Spleen (tissue), 13 donors: ENCODE results near the gene BRCA2. TPM values are rescaled to one million over a fixed set of nuclear protein-coding genes. Genes with fewer than 3 reads are reported as not detected.

Source experiments
- DNase-seq: peaks from one replicate; pipeline ENCODE4 v3.0.0-alpha.2; 2020
- H3K27ac ChIP-seq, 8 donors: fragments of 200-600 bp; sonication (generic) in 7 of 8; 1 replicate in 4 of 8; 2 replicates in 4 of 8; pipeline versions ENCODE4 v1.5.0 to v1.8.0; 2016 to 2021; ENCODE audit warnings: inconsistent platforms in 4 of 8, mild to moderate bottlenecking in 4 of 8, moderate library complexity in 1 of 8
- H3K27me3 ChIP-seq, 7 donors: fragments of 200-600 bp; sonication (generic) in 6 of 7; replicated peaks in 1 of 7; 1 replicate in 4 of 7; 2 replicates in 3 of 7; pipeline versions ENCODE4 v1.5.0 to v1.8.0; 2016 to 2021; ENCODE audit warnings: inconsistent platforms in 3 of 7, mild to moderate bottlenecking in 1 of 7
- H3K36me3 ChIP-seq, 6 donors: fragments of 200-600 bp; sonication (generic) in 5 of 6; 1 replicate in 4 of 6; 2 replicates in 2 of 6; pipeline versions ENCODE4 v1.5.0 to v1.8.0; 2016 to 2021; ENCODE audit warnings: inconsistent platforms in 2 of 6
- H3K4me1 ChIP-seq, 6 donors: fragments of 200-600 bp; sonication (generic) in 5 of 6; 1 replicate in 3 of 6; 2 replicates in 3 of 6; pipeline versions ENCODE4 v1.5.0 to v1.8.0; 2016 to 2021; ENCODE audit warnings: inconsistent platforms in 3 of 6
- H3K4me3 ChIP-seq, 8 donors: fragments of 200-600 bp; sonication (generic) in 7 of 8; 1 replicate in 4 of 8; 2 replicates in 4 of 8; pipeline versions ENCODE4 v1.5.0 to v1.8.0; 2016 to 2021; ENCODE audit warnings: inconsistent platforms in 4 of 8, mild to moderate bottlenecking in 4 of 8, moderate library complexity in 2 of 8
- H3K9me3 ChIP-seq, 8 donors: fragments of 200-600 bp; sonication (generic) in 7 of 8; 1 replicate in 4 of 8; 2 replicates in 4 of 8; pipeline versions ENCODE4 v1.5.0 to v1.8.0; 2016 to 2021; ENCODE audit warnings: inconsistent platforms in 4 of 8
- POLR2A ChIP-seq, 3 donors: fragments of 450-650 bp; IDR thresholded peaks; one replicate each; pipeline ENCODE4 v1.5.1; 2017; ENCODE audit warnings: antibody characterized with exemption in 3 of 3, mild to moderate bottlenecking in 1 of 3
- POLR2AphosphoS5 ChIP-seq, 3 donors: sonication (generic); formaldehyde crosslinking; IDR thresholded peaks; one replicate each; pipeline ENCODE4 v1.5.1; 2017; ENCODE audit warnings: antibody characterized with exemption in 3 of 3
- WGBS, 5 donors: extraction: QIAGEN DNeasy Blood & Tissue Kit in 3 of 5; methylation state at CpG; one replicate each; pipeline versions ENCODE4 v1.1.5 to v1.1.7; 2013 to 2018; 5-methylcytosine and 5-hydroxymethylcytosine counted together
- intact Hi-C: fragments of 100-400 bp; cut with DNase I; formaldehyde crosslinking; loops from one replicate; pipeline ENCODE4 v1.15.0; 2023; ENCODE audit warnings: low total_unique reads
- long read RNA-seq, 2 donors: transcript quantifications; one replicate each; lab custom pipeline, GENCODE V29; 2026
- polyA plus RNA-seq, 3 donors: library from polyadenylated mRNA; stranded (reverse); fragments of 200-250 nt; gene quantifications; one replicate each; pipeline ENCODE4 v1.2.1, GENCODE V29; 2013
- total RNA-seq, 7 donors: library from RNA; depleted of rRNA in 3 of 7; stranded (reverse); fragments of >200 nt in 3 of 7; fragmentation: NEBNext Ultra II Directional in 4 of 7; extraction: Animal tissue kit (Norgen Biotek cat#: 25700) in 4 of 7; gene quantifications; one replicate each; pipeline versions ENCODE4 v1.1.0 to v1.2.1, GENCODE V29; 2016 to 2021
- TF ChIP-seq, protein P1 (sequence below), 11 experiments: fragments of 200-600 bp in 7 of 11; fragments of 450-650 bp in 4 of 11; sonication (generic) in 4 of 11; IDR thresholded peaks in 8 of 11; conservative IDR thresholded peaks in 3 of 11; 1 replicate in 7 of 11; 2 replicates in 4 of 11; pipeline versions ENCODE4 v1.4.0 to v1.8.0; 2016 to 2021; ENCODE audit warnings: antibody characterized with exemption in 11 of 11, inconsistent platforms in 4 of 11, mild to moderate bottlenecking in 1 of 11
- donor health status: healthy with polysubstance abuse.
- donor health status: DM: no; HTN: no; CAD: no; lungs with moderate emphysema.
- donor health status: DM: no; HTN: no; CAD: no.
- donor health status: Bipolar disorder and iron deficiency.
- donor health status: healthy.
- donor health status: DM: no; HTN: no; CAD: no.
- donor health status: DM: yes; HTN: yes; CAD: no.

BRCA2 gene
- total RNA-seq = 10 to 100 TPM in 1 of 7 donors, 1 to 10 TPM in 6; 5.0 to 11.2 (median 6.6) TPM
- 1 to 10 TPM in 1 of 3 donors, under 1 TPM in 2; 0.35 to 1.8 (median 0.50) TPM for polyA plus RNA-seq
- long read RNA-seq, donor 1, partial matches to known transcripts = 0 of 1 reads
- long read RNA-seq, donor 1, other reads (novel, unspliced or antisense) = 0 of 1 reads
- long read RNA-seq, donor 2 = 0 reads

DNA sequence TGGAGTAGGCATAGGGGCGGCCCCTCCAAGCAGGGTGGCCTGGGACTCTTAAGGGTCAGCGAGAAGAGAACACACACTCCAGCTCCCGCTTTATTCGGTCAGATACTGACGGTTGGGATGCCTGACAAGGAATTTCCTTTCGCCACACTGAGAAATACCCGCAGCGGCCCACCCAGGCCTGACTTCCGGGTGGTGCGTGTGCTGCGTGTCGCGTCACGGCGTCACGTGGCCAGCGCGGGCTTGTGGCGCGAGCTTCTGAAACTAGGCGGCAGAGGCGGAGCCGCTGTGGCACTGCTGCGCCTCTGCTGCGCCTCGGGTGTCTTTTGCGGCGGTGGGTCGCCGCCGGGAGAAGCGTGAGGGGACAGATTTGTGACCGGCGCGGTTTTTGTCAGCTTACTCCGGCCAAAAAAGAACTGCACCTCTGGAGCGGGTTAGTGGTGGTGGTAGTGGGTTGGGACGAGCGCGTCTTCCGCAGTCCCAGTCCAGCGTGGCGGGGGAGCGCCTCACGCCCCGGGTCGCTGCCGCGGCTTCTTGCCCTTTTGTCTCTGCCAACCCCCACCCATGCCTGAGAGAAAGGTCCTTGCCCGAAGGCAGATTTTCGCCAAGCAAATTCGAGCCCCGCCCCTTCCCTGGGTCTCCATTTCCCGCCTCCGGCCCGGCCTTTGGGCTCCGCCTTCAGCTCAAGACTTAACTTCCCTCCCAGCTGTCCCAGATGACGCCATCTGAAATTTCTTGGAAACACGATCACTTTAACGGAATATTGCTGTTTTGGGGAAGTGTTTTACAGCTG is at the start of gene BRCA2, which contains the start of gene ZAR1L:
BRCA2 (plus strand) TSS at position 271 of the 790 bp plus-strand sequence. CDS start 953 bp downstream, outside the sequence.
ZAR1L (minus strand) TSS at position 126 of the 790 bp plus-strand sequence. CDS start 3,438 bp downstream, outside the sequence.
- peak; percentile 98 for DNase-seq
- peaks cover 0 to 34% (median 12%) of the 10 kb centered on the region in 6 donors for H3K4me1 ChIP-seq
- intact Hi-C loops = no loop called here
- TF ChIP-seq POLR2A (IDR thresholded peaks at IDR 0.05) (peak in 2 of 3 donors; percentile 52 to 75), POLR2AphosphoS5 (IDR thresholded peaks at IDR 0.05) (peak; percentile 97 to 99 (median 98))
- TF ChIP-seq, protein P1, sequence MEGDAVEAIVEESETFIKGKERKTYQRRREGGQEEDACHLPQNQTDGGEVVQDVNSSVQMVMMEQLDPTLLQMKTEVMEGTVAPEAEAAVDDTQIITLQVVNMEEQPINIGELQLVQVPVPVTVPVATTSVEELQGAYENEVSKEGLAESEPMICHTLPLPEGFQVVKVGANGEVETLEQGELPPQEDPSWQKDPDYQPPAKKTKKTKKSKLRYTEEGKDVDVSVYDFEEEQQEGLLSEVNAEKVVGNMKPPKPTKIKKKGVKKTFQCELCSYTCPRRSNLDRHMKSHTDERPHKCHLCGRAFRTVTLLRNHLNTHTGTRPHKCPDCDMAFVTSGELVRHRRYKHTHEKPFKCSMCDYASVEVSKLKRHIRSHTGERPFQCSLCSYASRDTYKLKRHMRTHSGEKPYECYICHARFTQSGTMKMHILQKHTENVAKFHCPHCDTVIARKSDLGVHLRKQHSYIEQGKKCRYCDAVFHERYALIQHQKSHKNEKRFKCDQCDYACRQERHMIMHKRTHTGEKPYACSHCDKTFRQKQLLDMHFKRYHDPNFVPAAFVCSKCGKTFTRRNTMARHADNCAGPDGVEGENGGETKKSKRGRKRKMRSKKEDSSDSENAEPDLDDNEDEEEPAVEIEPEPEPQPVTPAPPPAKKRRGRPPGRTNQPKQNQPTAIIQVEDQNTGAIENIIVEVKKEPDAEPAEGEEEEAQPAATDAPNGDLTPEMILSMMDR (IDR thresholded peaks at IDR 0.05 in 8 of 11, conservative IDR thresholded peaks at IDR 0.05 in 3 of 11) = peak in 5 of 11 experiments; percentile 5 to 20 (median 19)
- H3K4me3 ChIP-seq = peak within 1 kb of the TSS; percentile 68 to 98 (median 88)
- H3K27ac ChIP-seq = peak within 1 kb of the TSS; percentile 94 to 100 (median 98)
- H3K27me3 ChIP-seq = no peaks in the 10 kb centered on the region
- WGBS, 5 donors = 0 to 2% (median 1%) methylated on average over 28 to 60 of the region's 60 CpGs
- H3K9me3 ChIP-seq = no peaks in the 10 kb centered on the region
- H3K36me3 ChIP-seq = no peaks in the 10 kb centered on the region

DNA sequence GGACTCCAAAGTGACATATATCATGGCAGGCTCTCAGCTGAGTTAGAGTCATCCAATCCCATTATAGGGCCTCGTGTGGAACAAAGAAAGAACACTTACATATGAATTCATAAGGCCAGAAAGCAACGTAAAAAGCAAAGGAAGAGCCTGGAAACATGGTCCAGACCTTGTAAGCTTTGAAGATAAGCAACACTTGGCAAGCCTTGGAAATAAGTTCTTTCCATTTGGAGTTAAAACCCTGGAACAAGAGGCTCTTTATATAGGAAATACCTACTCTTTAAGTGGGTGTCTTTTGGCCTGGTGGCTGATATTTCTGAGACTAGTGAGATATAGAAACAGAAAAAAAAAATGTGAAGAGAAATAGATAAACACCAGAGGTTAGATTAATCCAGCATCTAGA is 49.6 kb upstream of the BRCA2 start:
- Histone ChIP-seq H3K9me3 (no peaks in the 10 kb centered on the region), H3K27ac (peak overlapping the region in 2 of 8 donors; percentile 39 to 51), H3K36me3 (peaks cover 0 to 88% (median 6%) of the 10 kb centered on the region in 6 donors), H3K27me3 (no peaks in the 10 kb centered on the region), H3K4me3 (no peak overlapping the region), H3K4me1 (peaks cover 0 to 44% (median 3%) of the 10 kb centered on the region in 6 donors)
- DNase-seq = no peak
- intact Hi-C loops = no loop called here
- TF ChIP-seq POLR2AphosphoS5 (IDR thresholded peaks at IDR 0.05) (no peak), POLR2A (IDR thresholded peaks at IDR 0.05) (no peak)
- TF ChIP-seq, protein P1 (IDR thresholded peaks at IDR 0.05 in 8 of 11, conservative IDR thresholded peaks at IDR 0.05 in 3 of 11) = no peak
- 49 to 79% (median 70%) methylated on average over 2 of the region's 2 CpGs for WGBS, 5 donors

DNA sequence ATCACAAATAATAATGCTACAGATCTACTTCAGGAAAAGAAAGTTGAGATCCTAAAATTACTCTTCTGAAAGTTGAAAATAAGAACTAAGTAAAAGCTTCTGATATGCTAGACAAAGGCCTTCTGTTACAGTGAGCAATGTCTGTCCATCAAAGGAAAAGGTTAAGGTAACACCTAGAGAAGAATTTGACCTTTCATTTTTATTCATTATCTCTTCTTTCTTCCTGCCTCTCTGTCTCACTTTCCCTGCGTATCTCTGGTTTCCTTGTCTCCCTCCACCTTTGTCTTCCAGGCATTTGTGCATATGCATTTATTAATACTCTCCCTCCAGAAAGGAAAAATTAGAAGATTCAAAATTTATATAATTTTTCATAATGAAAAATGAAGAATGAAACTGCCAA is 49.2 kb upstream of the BRCA2 start:
- Histone ChIP-seq H3K36me3 (peaks cover 0 to 92% (median 8%) of the 10 kb centered on the region in 6 donors), H3K4me1 (peaks cover 0 to 40% (median 3%) of the 10 kb centered on the region in 6 donors), H3K27ac (peak overlapping the region in 2 of 8 donors; percentile 39 to 51), H3K9me3 (no peaks in the 10 kb centered on the region), H3K27me3 (no peaks in the 10 kb centered on the region), H3K4me3 (no peak overlapping the region)
- 67 to 90% (median 76%) methylated on average over 1 of the region's 1 CpG for WGBS, 5 donors
- intact Hi-C loops = no loop called here
- no peak for DNase-seq
- no peak for TF ChIP-seq POLR2A (IDR thresholded peaks at IDR 0.05)
- TF ChIP-seq, protein P1 (IDR thresholded peaks at IDR 0.05 in 8 of 11, conservative IDR thresholded peaks at IDR 0.05 in 3 of 11) = no peak
- no peak for TF ChIP-seq POLR2AphosphoS5 (IDR thresholded peaks at IDR 0.05)
